ENCODE measurements around the gene SMARCC1.

GRCh38 chr3:47605652-47606051, 176.0 kb downstream of the SMARCC1 start:
- TF ChIP-seq, protein P1, sequence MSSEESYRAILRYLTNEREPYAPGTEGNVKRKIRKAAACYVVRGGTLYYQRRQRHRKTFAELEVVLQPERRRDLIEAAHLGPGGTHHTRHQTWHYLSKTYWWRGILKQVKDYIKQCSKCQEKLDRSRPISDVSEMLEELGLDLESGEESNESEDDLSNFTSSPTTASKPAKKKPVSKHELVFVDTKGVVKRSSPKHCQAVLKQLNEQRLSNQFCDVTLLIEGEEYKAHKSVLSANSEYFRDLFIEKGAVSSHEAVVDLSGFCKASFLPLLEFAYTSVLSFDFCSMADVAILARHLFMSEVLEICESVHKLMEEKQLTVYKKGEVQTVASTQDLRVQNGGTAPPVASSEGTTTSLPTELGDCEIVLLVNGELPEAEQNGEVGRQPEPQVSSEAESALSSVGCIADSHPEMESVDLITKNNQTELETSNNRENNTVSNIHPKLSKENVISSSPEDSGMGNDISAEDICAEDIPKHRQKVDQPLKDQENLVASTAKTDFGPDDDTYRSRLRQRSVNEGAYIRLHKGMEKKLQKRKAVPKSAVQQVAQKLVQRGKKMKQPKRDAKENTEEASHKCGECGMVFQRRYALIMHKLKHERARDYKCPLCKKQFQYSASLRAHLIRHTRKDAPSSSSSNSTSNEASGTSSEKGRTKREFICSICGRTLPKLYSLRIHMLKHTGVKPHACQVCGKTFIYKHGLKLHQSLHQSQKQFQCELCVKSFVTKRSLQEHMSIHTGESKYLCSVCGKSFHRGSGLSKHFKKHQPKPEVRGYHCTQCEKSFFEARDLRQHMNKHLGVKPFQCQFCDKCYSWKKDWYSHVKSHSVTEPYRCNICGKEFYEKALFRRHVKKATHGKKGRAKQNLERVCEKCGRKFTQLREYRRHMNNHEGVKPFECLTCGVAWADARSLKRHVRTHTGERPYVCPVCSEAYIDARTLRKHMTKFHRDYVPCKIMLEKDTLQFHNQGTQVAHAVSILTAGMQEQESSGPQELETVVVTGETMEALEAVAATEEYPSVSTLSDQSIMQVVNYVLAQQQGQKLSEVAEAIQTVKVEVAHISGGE (tag by site-specific recombination; conservative IDR thresholded peaks at IDR 0.05; ENCODE audit: low read depth) = no peak
- TF ChIP-seq TCF7L2 (IDR thresholded peaks at IDR 0.05; ENCODE audit: borderline replicate concordance, low read depth, low read length) (no peak), CTCF (tag by site-specific recombination; IDR thresholded peaks at IDR 0.05) (no peak), ZNF223 (tag by site-specific recombination; IDR thresholded peaks at IDR 0.05) (no peak), KLF10 (tag by site-specific recombination; IDR thresholded peaks at IDR 0.05) (no peak)
